Muscle of back (tissue), 11 donors: ENCODE measurements around the gene VAMP2. TPM values are rescaled to one million over a fixed set of nuclear protein-coding genes. Genes with fewer than 3 reads are reported as not detected.

Experiments used
- DNase-seq, 3 donors: peaks; one replicate each; pipeline versions ENCODE4 v3.0.0 to v3.0.0-alpha.2; 2013
- polyA plus RNA-seq, 10 donors: library from polyadenylated mRNA; unstranded; fragments of 120-200 nt; gene quantifications; one replicate each; pipeline ENCODE4 v1.2.1, GENCODE V29; 2013; ENCODE audit not compliant: insufficient read length in 10 of 10

Gene VAMP2
- polyA plus RNA-seq, 10 donors, result 53.6 to 73.6 (median 59.5) TPM

GRCh38 chr17:8109661-8110455, 52.9 kb downstream of the VAMP2 start:
- peak in 2 of 3 donors; percentile 16 to 42 for DNase-seq

Other genes with a start within 250 kb of the VAMP2 start
- 1 to 10 TPM; 2.0 to 5.5 (median 3.3) TPM for gene RNF227, start 246.7 kb downstream of the VAMP2 start, polyA plus RNA-seq
- gene KCNAB3, start 233.1 kb downstream of the VAMP2 start, polyA plus RNA-seq, result 1 to 10 TPM; 3.8 to 7.4 (median 4.9) TPM
- 100 to 1,000 TPM in 1 of 10 donors, 10 to 100 TPM in 9; 71.2 to 102 (median 82.0) TPM for gene TRAPPC1, start 231.0 kb downstream of the VAMP2 start, polyA plus RNA-seq
- 10 to 100 TPM; 22.9 to 53.1 (median 31.4) TPM for gene CNTROB, start 230.7 kb downstream of the VAMP2 start, polyA plus RNA-seq
- gene GUCY2D, start 160.3 kb downstream of the VAMP2 start, polyA plus RNA-seq, result under 1 TPM in 2 of 10 donors, not detected in 8; 0.05 to 0.07 TPM
- under 1 TPM; 0.19 to 0.86 (median 0.40) TPM for gene ALOX15B, start 123.9 kb downstream of the VAMP2 start, polyA plus RNA-seq
- gene ALOX12B, start 75.2 kb downstream of the VAMP2 start, polyA plus RNA-seq, result under 1 TPM in 1 of 10 donors, not detected in 9; 0.38 TPM
- gene ALOXE3, start 44.4 kb downstream of the VAMP2 start, polyA plus RNA-seq, result under 1 TPM in 1 of 10 donors, not detected in 9; 0.05 TPM
- under 1 TPM in 7 of 10 donors, not detected in 3; 0.11 to 0.27 (median 0.16) TPM for gene HES7, start 38.8 kb downstream of the VAMP2 start, polyA plus RNA-seq
- 10 to 100 TPM; 31.8 to 90.5 (median 56.4) TPM for gene PER1, start 10.5 kb downstream of the VAMP2 start, polyA plus RNA-seq
- 1 to 10 TPM; 4.8 to 7.6 (median 6.3) TPM for gene TMEM107, start 13.4 kb upstream of the VAMP2 start, polyA plus RNA-seq
- 1 to 10 TPM; 3.1 to 4.7 (median 3.8) TPM for gene BORCS6, start 27.2 kb upstream of the VAMP2 start, polyA plus RNA-seq
- gene AURKB, start 47.6 kb upstream of the VAMP2 start, polyA plus RNA-seq, result 10 to 100 TPM; 12.5 to 25.0 (median 17.2) TPM
- 10 to 100 TPM in 8 of 10 donors, 1 to 10 TPM in 2; 7.4 to 18.0 (median 12.0) TPM for gene CTC1, start 85.1 kb upstream of the VAMP2 start, polyA plus RNA-seq
- gene PFAS, start 86.3 kb upstream of the VAMP2 start, polyA plus RNA-seq, result 10 to 100 TPM; 17.6 to 29.8 (median 23.1) TPM
- 10 to 100 TPM; 17.3 to 23.4 (median 20.8) TPM for gene RANGRF, start 125.7 kb upstream of the VAMP2 start, polyA plus RNA-seq
- gene SLC25A35, start 132.5 kb upstream of the VAMP2 start, polyA plus RNA-seq, result 1 to 10 TPM; 1.0 to 4.3 (median 1.8) TPM
- gene ARHGEF15, start 147.3 kb upstream of the VAMP2 start, polyA plus RNA-seq, result 10 to 100 TPM in 9 of 10 donors, 1 to 10 TPM in 1; 9.7 to 21.9 (median 12.1) TPM
- under 1 TPM in 1 of 10 donors, not detected in 9; 0.29 TPM for gene ODF4, start 176.9 kb upstream of the VAMP2 start, polyA plus RNA-seq
- gene RPL26, start 220.2 kb upstream of the VAMP2 start, polyA plus RNA-seq, result 1,000 to 10,000 TPM; 3,217 to 3,967 (median 3,406) TPM
- under 1 TPM in 5 of 10 donors, not detected in 5; 0.07 to 0.12 (median 0.08) TPM for gene RNF222, start 234.9 kb upstream of the VAMP2 start, polyA plus RNA-seq